GM12878 (cell line): ENCODE data around the gene MCC. TPM values are rescaled to one million over a fixed set of nuclear protein-coding genes. Genes with fewer than 3 reads are reported as not detected.

ENCODE experiments used
- ATAC-seq: fragments of 200-7000 bp; cut with Tn5 transposase; 3 replicates; pipeline ENCODE4 v1.9.1; 2020; ENCODE audit warnings: mild to moderate bottlenecking, moderate library complexity
- BruUV-seq: library from RNA; stranded (reverse); fragments of 400-500 nt; replicated peaks from 2 replicates; lab custom pipeline; 2021; lab: Mats Ljungman, UMichigan
- CTCF ChIA-PET: fragments of 300-600 bp; sonication (Branson Sonifier 250); formaldehyde crosslinking; extraction: SDS; loops from one replicate; lab custom pipeline; 2021; ENCODE audit warnings: inconsistent platforms; lab: Yijun Ruan, JAX
- POLR2A ChIA-PET: fragments of 350-600 bp; formaldehyde crosslinking; extraction: SDS; loops from one replicate; lab custom pipeline; 2021; ENCODE audit warnings: inconsistent platforms; lab: Charles Lee
- RAD21 ChIA-PET: fragments of 300-600 bp; sonication (Branson Sonifier 250); formaldehyde crosslinking; loops from one replicate; lab custom pipeline; 2023; ENCODE audit warnings: antibody characterized with exemption; ENCODE audit not compliant: unreplicated experiment; lab: Charles Lee
- SMC1A ChIA-PET: fragments of 300-600 bp; sonication (Branson Sonifier 250); formaldehyde crosslinking; loops from one replicate; lab custom pipeline; 2023; ENCODE audit not compliant: unreplicated experiment, uncharacterized antibody; lab: Charles Lee
- DNase-seq: peaks from one replicate; pipeline ENCODE4 v3.0.0-alpha.2; 2011; ENCODE audit warnings: low read depth, low spot score
- FAIRE-seq: peaks from 3 replicates; lab custom pipeline; 2011; peaks lifted over from hg19 to GRCh38; lab: Jason Lieb, UNC
- H2AFZ ChIP-seq: 2 replicates; pipeline ENCODE4 v1.6.0; 2011; ENCODE audit warnings: low read depth, low read length, control low read depth; ENCODE audit not compliant: control insufficient read depth
- H3K27ac ChIP-seq: 2 replicates; pipeline ENCODE4 v1.5.1; 2011; ENCODE audit warnings: control low read depth; ENCODE audit not compliant: control insufficient read depth, insufficient read depth
- H3K27me3 ChIP-seq, 2 experiments: replicated peaks in 1 of 2; 2 replicates each; pipeline versions ENCODE4 v1.6.0 to v1.6.1; 2011; ENCODE audit warnings: low read length in 1 of 2; ENCODE audit not compliant: control insufficient read depth in 2 of 2, insufficient read depth in 2 of 2
- H3K36me3 ChIP-seq, 2 experiments: 2 replicates each; pipeline ENCODE4 v1.5.1; 2011; ENCODE audit warnings: low read length in 1 of 2; ENCODE audit not compliant: control insufficient read depth in 2 of 2, insufficient read depth in 2 of 2
- H3K4me1 ChIP-seq: 2 replicates; pipeline ENCODE4 v1.6.1; 2011; ENCODE audit warnings: mild to moderate bottlenecking, low read length, moderate library complexity, mixed read lengths; ENCODE audit not compliant: control insufficient read depth, insufficient read depth
- H3K4me2 ChIP-seq: 2 replicates; pipeline ENCODE4 v1.6.0; 2011; ENCODE audit warnings: control low read depth; ENCODE audit not compliant: control insufficient read depth, insufficient read depth
- H3K4me3 ChIP-seq: fragments of 200-600 bp; sonication (generic); 2 replicates; pipeline ENCODE4 v1.5.1; 2016
- H3K79me2 ChIP-seq: 2 replicates; pipeline ENCODE4 v1.6.0; 2011; ENCODE audit warnings: low read length; ENCODE audit not compliant: control insufficient read depth, insufficient read depth
- H3K9ac ChIP-seq: 2 replicates; pipeline ENCODE4 v1.8.0; 2011; ENCODE audit warnings: low read length, control low read depth, mixed read lengths; ENCODE audit not compliant: control insufficient read depth, insufficient read depth
- H3K9me3 ChIP-seq: replicated peaks from 3 replicates; pipeline ENCODE4 v1.5.1; 2011; ENCODE audit warnings: mild to moderate bottlenecking, low read length; ENCODE audit not compliant: control insufficient read depth, insufficient read depth
- H4K20me1 ChIP-seq: 2 replicates; pipeline ENCODE4 v1.6.0; 2011; ENCODE audit not compliant: control insufficient read depth, insufficient read depth
- E2F4 ChIP-seq: IDR thresholded peaks from 2 replicates; pipeline ENCODE4 v1.6.1; 2012; ENCODE audit warnings: low read depth, low read length, improper control_type of control experiment
- IRF4 ChIP-seq: IDR thresholded peaks from 2 replicates; pipeline ENCODE4 v1.6.1; 2011; ENCODE audit warnings: low read depth, low read length
- KDM1A ChIP-seq: fragments of 200-600 bp; sonication (generic); IDR thresholded peaks from 2 replicates; pipeline ENCODE4 v1.6.1; 2016; ENCODE audit warnings: borderline replicate concordance
- YBX1 ChIP-seq: fragments of 450-650 bp; IDR thresholded peaks from 2 replicates; pipeline ENCODE4 v1.6.1; 2016; ENCODE audit warnings: antibody characterized with exemption
- ZBTB33 ChIP-seq: fragments of 450-650 bp; IDR thresholded peaks from 2 replicates; pipeline ENCODE4 v1.6.1; 2017; ENCODE audit warnings: mild to moderate bottlenecking
- WGBS: methylation state at CpG from one replicate; pipeline ENCODE4 v1.1.6; 2016; ENCODE audit warnings: low lambda C conversion rate; ENCODE audit not compliant: insufficient replicate concordance, insufficient coverage; ENCODE audit errors: missing lambda C conversion rate; 5-methylcytosine and 5-hydroxymethylcytosine counted together
- in situ Hi-C: fragments of 300-500 bp; cut with MboI; formaldehyde crosslinking; loops from 9 replicates; pipeline ENCODE4 v1.14.3; 2018; ENCODE audit warnings: mixed read lengths
- intact Hi-C: fragments of 100-400 bp; cut with micrococcal nuclease; formaldehyde crosslinking; loops from one replicate; pipeline ENCODE4 v1.14.2; 2022; ENCODE audit not compliant: unreplicated experiment
- polyA plus RNA-seq, 11 experiments: library from polyadenylated mRNA; depleted of rRNA in 4 of 11; unstranded in 6 of 11; stranded (reverse) in 5 of 11; fragments of >200 nt; fragmentation: Nextera tagmentation in 4 of 11; fragmentation: Illumina TruSeq in 1 of 11; extraction: Ambion mirVana in 4 of 11; extraction: Trizol in 1 of 11; gene quantifications; 1 replicate in 1 of 11; 2 replicates in 10 of 11; pipeline versions ENCODE4 v1.2.1 to v1.2.3, GENCODE V29; 2011 to 2016; ENCODE audit warnings: inconsistent platforms in 2 of 11, missing spikeins in 2 of 11, low read depth in 1 of 11
- total RNA-seq, 4 experiments: library from RNA; depleted of rRNA in 3 of 4; stranded (reverse); fragments of >200 nt in 3 of 4; fragmentation: Illumina TruSeq in 1 of 4; extraction: Trizol in 1 of 4; gene quantifications; 2 replicates each; pipeline versions ENCODE4 v1.2.1 to v1.2.3, GENCODE V29; 2013 to 2021
- TF ChIP-seq, protein P1 (sequence below): IDR thresholded peaks from 2 replicates; pipeline ENCODE4 v1.6.1; 2011; ENCODE audit warnings: low read depth, low read length, improper control_type of control experiment, borderline replicate concordance

Gene MCC
- total and polyA plus RNA-seq, 10 of the 15 experiments (the other 5 are each of a cell fraction or from before 2014, with no cell fraction given) = 0.03 to 0.86 (median 0.16) TPM

DNA sequence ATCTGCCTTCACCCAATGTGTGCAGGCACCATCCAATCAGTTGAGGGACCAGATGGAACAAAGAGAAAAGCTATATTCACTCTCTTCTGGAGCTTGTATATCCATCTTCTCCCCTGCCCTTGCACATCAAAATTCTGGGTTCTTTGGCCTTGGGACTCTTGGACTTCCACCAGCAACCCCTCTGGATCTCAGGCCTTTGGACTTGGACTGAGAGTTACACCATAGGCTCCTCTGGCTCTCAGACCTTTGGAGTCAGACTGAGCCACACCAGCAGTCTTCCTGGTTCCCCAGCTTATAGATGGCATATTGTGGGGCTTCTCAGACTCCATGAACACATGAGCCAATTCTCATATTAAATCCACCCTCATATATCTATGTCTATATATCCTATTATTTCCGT, 126.6 kb downstream of the MCC start:
- Histone ChIP-seq H3K27ac (no peak overlapping the region), H3K4me2 (no peak overlapping the region), H3K9me3 (no peaks in the 10 kb centered on the region; the same call in 2 of the 3 replicates), H3K9ac (no peak overlapping the region), H3K27me3 (no peaks in the 10 kb centered on the region), H2AFZ (no peak overlapping the region), H3K4me1 (no peaks in the 10 kb centered on the region), H3K79me2 (no peaks in the 10 kb centered on the region), H4K20me1 (no peaks in the 10 kb centered on the region), H3K4me3 (no peak overlapping the region), H3K36me3 (no peaks in the 10 kb centered on the region)
- no peak for TF ChIP-seq YBX1
- no peak for TF ChIP-seq E2F4
- TF ChIP-seq KDM1A = no peak
- TF ChIP-seq IRF4 = no peak
- TF ChIP-seq, protein P1, sequence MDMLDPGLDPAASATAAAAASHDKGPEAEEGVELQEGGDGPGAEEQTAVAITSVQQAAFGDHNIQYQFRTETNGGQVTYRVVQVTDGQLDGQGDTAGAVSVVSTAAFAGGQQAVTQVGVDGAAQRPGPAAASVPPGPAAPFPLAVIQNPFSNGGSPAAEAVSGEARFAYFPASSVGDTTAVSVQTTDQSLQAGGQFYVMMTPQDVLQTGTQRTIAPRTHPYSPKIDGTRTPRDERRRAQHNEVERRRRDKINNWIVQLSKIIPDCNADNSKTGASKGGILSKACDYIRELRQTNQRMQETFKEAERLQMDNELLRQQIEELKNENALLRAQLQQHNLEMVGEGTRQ = no peak
- TF ChIP-seq ZBTB33 = no peak
- FAIRE-seq = no peak
- DNase-seq = no peak
- intact Hi-C loops (no loop called here), in situ Hi-C loops (no loop called here)
- ChIA-PET RAD21 (no interaction called here), CTCF (no interaction called here), SMC1A (no interaction called here), POLR2A (no interaction called here)
- 41% methylated on average over 1 of the region's 1 CpG for WGBS
- BruUV-seq = no TSS peak
- ATAC-seq = no peak
